ENCODE data around the gene HBA1.

DNA sequence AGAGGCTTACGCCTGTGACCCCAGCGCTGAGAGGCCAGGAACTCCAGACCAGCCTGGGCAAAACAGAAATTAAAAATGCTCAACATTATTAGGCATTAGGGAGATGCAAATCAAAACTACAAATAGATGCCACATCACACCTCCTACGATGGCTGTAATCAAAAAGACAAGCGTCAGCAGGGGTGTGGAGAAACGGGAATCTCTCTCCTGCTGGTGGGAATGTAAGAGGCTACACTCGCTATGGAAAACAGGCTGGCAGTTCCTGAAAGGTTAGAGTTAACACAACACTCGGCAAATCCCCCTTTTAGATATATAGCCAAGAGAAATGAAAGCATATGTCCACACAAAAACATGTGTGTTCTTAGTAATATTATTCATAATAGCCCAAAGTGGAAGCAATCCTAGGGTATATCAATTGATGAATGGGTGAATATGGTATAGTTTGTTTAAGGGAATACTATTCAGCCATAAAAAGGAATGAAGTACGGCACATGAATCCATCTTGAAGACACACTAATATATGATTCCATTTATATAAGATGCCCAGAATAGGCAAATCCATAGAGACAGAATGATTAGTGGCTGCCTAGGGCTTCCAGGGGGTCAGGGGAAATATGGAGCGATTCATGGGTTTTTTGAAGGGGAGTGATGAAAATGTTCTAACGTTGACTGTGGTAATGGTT, 36.2 kb upstream of the HBA1 start:
- no peak for TF ChIP-seq POLR2A (IDR thresholded peaks at IDR 0.05)
- TF ChIP-seq, protein P1, sequence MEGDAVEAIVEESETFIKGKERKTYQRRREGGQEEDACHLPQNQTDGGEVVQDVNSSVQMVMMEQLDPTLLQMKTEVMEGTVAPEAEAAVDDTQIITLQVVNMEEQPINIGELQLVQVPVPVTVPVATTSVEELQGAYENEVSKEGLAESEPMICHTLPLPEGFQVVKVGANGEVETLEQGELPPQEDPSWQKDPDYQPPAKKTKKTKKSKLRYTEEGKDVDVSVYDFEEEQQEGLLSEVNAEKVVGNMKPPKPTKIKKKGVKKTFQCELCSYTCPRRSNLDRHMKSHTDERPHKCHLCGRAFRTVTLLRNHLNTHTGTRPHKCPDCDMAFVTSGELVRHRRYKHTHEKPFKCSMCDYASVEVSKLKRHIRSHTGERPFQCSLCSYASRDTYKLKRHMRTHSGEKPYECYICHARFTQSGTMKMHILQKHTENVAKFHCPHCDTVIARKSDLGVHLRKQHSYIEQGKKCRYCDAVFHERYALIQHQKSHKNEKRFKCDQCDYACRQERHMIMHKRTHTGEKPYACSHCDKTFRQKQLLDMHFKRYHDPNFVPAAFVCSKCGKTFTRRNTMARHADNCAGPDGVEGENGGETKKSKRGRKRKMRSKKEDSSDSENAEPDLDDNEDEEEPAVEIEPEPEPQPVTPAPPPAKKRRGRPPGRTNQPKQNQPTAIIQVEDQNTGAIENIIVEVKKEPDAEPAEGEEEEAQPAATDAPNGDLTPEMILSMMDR (IDR thresholded peaks at IDR 0.05), result no peak

Data from Peyer's patch (tissue), 4 donors.